Measurements from ENCODE around the gene PKHD1.

DNA sequence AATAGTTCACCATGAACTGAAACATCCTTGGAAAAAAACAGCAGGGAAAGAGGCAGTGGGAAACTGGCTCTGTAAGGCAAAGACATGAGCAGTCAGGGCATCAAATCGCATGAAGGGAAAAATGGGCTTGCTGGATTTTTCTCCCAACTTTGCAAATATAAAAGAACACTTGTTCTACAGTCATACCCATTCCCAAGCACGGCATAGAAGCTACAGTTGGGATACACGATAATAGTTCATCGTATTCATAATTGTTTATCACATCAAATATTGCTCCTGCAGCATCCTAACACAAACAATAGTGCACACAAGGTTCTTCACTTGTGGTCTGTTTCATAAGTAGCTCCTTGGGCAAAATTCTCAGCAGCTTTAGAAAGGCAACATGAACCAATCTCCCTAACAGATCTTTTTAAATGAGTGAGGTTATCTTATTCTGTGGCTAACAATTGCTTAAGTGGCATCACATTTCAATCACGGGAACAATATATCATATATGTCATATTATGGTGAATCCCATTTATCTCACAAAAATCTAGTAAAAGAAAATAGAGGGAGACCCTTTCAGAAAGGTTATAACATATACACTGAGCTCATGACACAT, 243.9 kb downstream of the PKHD1 start:
- TF ChIP-seq, protein P1, sequence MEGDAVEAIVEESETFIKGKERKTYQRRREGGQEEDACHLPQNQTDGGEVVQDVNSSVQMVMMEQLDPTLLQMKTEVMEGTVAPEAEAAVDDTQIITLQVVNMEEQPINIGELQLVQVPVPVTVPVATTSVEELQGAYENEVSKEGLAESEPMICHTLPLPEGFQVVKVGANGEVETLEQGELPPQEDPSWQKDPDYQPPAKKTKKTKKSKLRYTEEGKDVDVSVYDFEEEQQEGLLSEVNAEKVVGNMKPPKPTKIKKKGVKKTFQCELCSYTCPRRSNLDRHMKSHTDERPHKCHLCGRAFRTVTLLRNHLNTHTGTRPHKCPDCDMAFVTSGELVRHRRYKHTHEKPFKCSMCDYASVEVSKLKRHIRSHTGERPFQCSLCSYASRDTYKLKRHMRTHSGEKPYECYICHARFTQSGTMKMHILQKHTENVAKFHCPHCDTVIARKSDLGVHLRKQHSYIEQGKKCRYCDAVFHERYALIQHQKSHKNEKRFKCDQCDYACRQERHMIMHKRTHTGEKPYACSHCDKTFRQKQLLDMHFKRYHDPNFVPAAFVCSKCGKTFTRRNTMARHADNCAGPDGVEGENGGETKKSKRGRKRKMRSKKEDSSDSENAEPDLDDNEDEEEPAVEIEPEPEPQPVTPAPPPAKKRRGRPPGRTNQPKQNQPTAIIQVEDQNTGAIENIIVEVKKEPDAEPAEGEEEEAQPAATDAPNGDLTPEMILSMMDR (IDR thresholded peaks at IDR 0.05) = no peak
- no peak for TF ChIP-seq POLR2A (IDR thresholded peaks at IDR 0.05)

All from heart left ventricle (tissue), 13 donors.